Measurements from ENCODE around the gene TTC12. TPM values are rescaled to one million over a fixed set of nuclear protein-coding genes. Genes with fewer than 3 reads are reported as not detected.

The TTC12 gene
- total RNA-seq, 1 donor from 2014 or later = 3.0 TPM

DNA sequence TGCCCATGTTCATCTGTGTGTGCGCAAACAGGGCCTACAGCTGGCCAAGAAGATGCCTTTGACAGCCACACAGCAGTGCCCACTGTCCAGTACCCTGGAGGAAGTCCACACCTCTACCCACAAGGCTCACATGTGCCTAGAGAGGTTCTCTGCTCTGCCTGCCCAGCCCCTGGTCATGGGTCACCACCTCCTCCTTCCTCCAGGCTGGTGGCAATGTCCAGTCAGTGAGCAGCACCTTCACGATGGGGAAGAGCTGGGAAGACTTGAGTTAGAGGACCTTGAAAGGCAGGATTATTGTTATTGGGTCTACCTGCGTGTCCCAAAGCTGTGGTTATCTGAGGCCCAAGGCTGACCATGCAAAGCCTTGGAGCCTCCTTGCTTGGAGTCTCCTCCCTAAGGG, 28.4 kb upstream of the TTC12 start:
- no peak for DNase-seq (ENCODE audit: low spot score in 2 of 2)
- TF ChIP-seq, protein P1, sequence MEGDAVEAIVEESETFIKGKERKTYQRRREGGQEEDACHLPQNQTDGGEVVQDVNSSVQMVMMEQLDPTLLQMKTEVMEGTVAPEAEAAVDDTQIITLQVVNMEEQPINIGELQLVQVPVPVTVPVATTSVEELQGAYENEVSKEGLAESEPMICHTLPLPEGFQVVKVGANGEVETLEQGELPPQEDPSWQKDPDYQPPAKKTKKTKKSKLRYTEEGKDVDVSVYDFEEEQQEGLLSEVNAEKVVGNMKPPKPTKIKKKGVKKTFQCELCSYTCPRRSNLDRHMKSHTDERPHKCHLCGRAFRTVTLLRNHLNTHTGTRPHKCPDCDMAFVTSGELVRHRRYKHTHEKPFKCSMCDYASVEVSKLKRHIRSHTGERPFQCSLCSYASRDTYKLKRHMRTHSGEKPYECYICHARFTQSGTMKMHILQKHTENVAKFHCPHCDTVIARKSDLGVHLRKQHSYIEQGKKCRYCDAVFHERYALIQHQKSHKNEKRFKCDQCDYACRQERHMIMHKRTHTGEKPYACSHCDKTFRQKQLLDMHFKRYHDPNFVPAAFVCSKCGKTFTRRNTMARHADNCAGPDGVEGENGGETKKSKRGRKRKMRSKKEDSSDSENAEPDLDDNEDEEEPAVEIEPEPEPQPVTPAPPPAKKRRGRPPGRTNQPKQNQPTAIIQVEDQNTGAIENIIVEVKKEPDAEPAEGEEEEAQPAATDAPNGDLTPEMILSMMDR (IDR thresholded peaks at IDR 0.05) = no peak
- Histone ChIP-seq H3K27ac (no peak overlapping the region), H3K9me3 (no peaks in the 10 kb centered on the region), H3K4me1 (no peaks in the 10 kb centered on the region), H3K4me3 (no peak overlapping the region), H3K36me3 (no peaks in the 10 kb centered on the region), H3K27me3 (no peaks in the 10 kb centered on the region)
- intact Hi-C loops (cut with DNase I) = loop anchor here (5.0 kb wide), 1 partner anchor 999 kb away; no protein-coding TSS in a partner anchor

DNA sequence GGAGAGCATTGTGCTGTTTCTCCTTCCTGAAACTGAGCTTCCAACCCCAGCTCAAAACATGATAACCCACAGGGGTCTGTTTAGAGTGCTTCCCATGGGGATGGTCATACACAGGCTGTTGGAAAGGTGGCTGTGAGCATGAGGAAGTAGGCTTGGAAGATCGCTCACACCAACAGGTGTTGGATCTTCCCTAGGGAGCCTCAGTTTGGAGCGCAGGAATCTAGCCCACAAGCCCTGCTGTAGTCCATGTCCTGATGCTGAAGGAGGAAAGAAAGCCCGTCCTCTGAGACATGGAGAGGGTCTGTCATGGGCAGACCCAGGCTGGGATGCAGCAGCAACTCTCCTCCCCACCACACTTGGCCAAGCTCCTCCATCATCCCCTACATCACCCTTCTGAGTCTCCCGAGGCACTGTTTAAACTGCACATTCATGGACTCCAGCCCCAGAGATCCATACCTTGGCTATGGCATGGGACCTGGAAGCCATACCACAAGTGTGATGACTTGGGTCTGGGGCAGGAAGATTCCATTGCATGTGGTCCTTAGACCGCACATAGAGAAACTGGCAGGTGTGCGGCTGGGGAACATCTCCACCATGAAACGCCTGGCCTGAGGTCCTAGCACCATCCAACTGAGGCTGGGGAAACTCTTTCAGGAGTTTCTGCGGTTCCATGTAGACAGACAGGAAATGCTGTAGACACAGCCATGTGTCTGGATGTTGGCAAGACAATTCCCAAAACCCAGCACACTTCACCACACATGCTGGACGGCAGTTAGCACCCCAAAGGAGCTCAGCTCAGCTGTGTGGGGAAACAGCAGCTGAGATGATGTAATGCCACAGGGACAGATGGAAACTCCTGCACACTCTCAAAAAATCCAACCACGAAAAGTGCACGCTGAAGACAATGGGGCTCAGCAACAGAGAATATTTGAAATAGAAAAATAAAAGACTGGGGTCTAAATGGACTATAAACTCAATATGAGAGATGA, 27.6 kb upstream of the TTC12 start:
- Histone ChIP-seq H3K9me3 (no peaks in the 10 kb centered on the region), H3K27me3 (no peaks in the 10 kb centered on the region), H3K36me3 (no peaks in the 10 kb centered on the region), H3K4me1 (no peaks in the 10 kb centered on the region), H3K4me3 (no peak overlapping the region), H3K27ac (no peak overlapping the region)
- intact Hi-C loops (cut with DNase I) = loop anchor here (5.0 kb wide), 1 partner anchor 1000 kb away; no protein-coding TSS in a partner anchor
- no peak for DNase-seq (ENCODE audit: low spot score in 2 of 2)
- TF ChIP-seq, protein P1 (IDR thresholded peaks at IDR 0.05) = no peak

DNA sequence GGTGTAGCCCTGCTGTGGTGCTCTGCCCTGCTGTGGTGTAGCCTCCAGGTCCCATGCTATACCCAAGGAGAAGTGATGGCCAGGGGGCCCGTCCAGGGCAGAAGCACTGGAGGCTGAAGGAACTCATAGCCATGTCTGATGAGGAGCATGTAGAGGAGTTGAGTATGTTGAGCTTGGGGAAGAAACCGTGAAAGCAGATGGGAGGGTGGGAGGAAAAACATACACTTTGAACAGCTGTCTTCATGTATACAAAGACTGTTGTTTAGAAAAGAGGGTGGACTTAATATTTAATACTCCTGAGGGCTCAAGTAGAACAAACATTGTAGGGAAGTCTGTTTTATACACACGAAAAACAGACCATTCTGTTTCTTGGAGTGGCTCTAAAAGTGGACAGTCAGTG, 26.6 kb upstream of the TTC12 start:
- H3K36me3 ChIP-seq = no peaks in the 10 kb centered on the region
- no peak overlapping the region for H3K27ac ChIP-seq
- no peak for DNase-seq (ENCODE audit: low spot score in 2 of 2)
- no peaks in the 10 kb centered on the region for H3K9me3 ChIP-seq
- H3K27me3 ChIP-seq = no peaks in the 10 kb centered on the region
- no peaks in the 10 kb centered on the region for H3K4me1 ChIP-seq
- H3K4me3 ChIP-seq = no peak overlapping the region
- intact Hi-C loops (cut with DNase I) = loop anchor here (5.0 kb wide), 1 partner anchor 1000 kb away; no protein-coding TSS in a partner anchor
- TF ChIP-seq, protein P1 (IDR thresholded peaks at IDR 0.05) = no peak

DNA sequence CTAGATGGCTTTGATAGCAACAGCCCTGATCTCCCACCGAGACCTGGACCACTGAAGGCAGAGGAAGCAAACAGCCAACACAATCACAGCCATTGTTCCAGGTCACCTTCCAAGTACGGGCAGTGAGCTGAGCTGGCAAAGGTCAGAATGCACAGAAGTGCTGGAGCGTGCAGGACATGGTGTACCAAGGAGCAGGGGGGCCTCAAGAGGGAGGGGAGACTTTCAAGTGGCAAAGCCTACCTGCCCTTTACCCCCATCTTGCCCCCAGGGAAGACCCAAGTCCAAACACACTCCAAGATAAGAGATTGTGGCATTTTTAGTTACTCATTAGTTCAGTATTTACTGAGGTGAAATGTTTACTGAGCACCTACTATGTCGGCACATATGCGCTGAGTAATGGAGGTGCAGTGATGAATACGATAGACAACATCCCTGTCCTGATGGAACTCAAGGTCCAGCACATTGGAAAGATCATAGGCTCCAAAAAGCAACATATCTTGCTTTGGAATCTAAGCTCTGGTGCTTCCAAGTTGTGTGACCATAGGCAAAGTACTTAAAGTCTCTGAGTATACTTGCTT, 26.0 kb upstream of the TTC12 start:
- Histone ChIP-seq H3K4me3 (no peak overlapping the region), H3K9me3 (no peaks in the 10 kb centered on the region), H3K27me3 (no peaks in the 10 kb centered on the region), H3K36me3 (no peaks in the 10 kb centered on the region), H3K27ac (no peak overlapping the region), H3K4me1 (no peaks in the 10 kb centered on the region)
- intact Hi-C loops (cut with DNase I) = loop anchor here (5.0 kb wide), 1 partner anchor 1001 kb away; no protein-coding TSS in a partner anchor
- TF ChIP-seq, protein P1 (IDR thresholded peaks at IDR 0.05) = no peak
- no peak for DNase-seq (ENCODE audit: low spot score in 2 of 2)

DNA sequence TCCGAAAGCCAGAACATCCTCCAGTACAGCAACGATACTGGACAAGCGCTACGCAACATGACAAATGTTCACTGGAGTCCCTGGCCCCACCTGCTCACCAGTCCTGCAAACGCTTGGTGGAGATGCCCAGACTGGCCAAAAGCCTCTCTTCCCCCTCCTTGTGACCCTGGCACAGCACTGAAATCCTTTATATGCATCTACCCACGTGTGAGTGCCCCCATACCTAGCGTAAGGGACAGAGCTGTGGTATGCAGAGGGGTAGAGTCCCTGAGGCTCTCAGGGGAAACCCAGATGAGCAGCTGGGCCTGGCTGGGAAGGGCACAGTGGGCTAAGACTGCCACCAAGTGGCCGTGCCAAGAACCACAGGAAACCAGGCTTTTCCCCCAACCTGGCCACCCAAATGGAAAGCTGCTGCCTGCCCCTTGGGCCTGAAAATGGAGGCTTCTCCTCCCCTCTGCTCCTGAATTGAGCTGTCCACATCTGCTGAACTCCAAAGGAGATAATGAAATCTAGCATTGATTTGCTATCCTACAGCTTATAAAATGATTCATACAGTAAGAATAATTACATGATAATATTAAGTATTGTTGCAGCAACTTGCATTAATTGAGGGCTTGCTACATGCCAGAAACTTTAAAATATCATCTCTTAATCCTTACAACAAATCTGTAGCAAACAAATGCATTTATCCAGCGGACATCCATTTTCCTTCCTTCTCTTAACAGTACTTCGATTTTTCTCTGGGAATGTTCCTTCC, 24.8 kb upstream of the TTC12 start:
- no peaks in the 10 kb centered on the region for H3K4me1 ChIP-seq
- H3K27ac ChIP-seq = no peak overlapping the region
- H3K27me3 ChIP-seq = no peaks in the 10 kb centered on the region
- no peak overlapping the region for H3K4me3 ChIP-seq
- intact Hi-C loops (cut with DNase I) = loop anchor here (1.0 to 5.0 kb wide), 2 partner anchors 701 to 1002 kb away; no protein-coding TSS in a partner anchor
- TF ChIP-seq, protein P1 (IDR thresholded peaks at IDR 0.05) = peak; percentile 75 to 94 (median 78)
- H3K9me3 ChIP-seq = no peaks in the 10 kb centered on the region
- H3K36me3 ChIP-seq = no peaks in the 10 kb centered on the region
- DNase-seq (ENCODE audit: low spot score in 2 of 2) = peak in 1 of 2 donors; percentile 75
